GM19193 (cell line): ENCODE results near the gene PDGFA.

ENCODE experiments used
- POLR2A ChIP-seq: IDR thresholded peaks from 4 replicates; pipeline ENCODE4 v1.6.1; 2011; ENCODE audit not compliant: insufficient read depth, insufficient read length; ENCODE audit errors: extremely low read depth

Gene PDGFA

DNA sequence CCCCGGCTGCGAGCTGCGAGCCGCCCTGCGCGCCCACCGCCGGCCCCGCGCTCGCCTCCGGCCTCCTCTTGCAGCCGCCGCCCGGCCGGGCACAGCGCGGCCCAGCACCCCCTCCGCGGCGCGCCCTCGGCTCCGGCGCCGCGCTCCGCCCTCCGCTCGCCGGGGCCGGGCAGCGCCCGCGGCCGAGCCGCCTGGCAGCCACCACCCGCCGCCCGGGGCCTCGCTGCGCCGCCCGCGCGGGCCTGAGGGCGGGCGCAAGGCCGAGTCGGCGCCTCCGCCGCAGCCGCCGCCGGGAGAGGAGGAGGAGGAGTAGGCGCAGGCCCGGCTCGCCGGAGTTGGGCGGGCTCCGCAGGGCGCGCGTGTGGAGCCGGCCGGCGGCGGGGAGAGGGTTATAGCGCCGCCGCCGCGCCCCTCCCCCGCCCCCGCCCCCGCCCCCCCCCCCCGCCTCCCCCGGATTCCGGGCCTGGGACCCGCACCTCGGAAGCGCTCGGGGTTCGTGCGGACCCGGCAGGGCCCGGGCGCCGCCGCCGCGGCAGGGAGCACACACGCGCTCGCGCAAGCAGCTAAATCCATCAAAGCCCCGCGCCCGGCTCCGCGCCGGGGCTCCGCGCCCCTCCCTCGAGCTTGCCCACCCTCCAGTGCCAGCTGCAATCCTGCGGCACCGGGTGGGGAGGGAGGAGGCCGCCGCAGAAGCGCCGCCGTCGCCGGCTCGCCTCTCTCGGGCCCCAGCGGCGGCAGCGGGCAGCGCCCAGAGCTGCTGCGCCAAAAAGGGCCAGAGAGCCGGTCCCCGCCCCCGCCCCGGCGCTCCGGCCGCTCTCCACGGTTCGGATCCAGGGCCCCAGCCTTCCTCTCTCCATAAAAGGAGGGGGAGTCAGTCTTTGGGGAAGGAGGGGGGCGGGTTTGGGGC is at the start of gene PDGFA:
TSS of gene PDGFA (minus strand) at position 363 of the 907 bp plus-strand sequence. CDS start 845 bp downstream, outside the sequence.
- no peak for TF ChIP-seq POLR2A

DNA sequence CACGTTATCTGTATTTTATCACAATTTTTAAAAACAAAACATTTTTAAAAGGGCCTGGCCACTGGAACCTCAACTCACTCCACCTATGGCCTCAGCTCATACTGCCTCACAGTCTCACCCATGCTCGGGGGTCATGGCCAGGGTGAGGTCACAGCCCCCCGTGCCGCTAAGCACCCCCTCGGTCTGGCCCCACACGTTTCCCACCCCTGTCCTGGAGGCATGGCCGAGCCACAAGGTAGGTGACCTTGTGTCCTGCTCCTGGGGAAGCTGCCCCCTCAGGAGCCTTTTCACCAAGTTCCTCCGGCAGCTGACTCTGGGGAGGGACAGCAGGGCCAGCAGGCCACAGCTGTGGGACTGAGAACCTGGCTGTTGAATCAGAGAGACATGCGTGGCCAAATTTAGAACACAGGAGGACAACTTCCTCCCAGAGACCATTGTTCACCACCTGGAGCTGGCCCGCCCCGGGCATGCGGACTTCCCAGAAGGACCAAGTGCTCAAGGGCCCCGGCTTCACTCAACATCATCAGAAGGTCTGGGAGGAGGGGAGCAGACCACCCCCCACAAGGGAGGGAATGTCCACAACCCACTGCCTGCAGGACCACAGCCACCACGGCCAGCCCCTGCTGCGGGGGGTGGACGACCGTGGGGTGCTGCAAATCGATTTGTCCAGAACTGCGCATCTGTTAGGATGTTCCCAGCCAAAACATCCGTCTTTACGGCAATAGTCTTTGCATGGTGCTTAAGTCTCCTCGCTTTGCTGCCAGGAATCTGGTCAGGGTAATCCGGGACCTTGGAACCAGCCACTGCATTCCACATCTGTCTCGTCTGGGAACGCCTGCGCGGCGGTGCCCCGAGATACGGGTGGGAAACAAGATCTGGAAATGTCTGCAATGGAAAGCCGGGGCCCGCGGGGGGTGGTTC is 48.6 kb upstream of the PDGFA start:
- no peak for TF ChIP-seq POLR2A

DNA sequence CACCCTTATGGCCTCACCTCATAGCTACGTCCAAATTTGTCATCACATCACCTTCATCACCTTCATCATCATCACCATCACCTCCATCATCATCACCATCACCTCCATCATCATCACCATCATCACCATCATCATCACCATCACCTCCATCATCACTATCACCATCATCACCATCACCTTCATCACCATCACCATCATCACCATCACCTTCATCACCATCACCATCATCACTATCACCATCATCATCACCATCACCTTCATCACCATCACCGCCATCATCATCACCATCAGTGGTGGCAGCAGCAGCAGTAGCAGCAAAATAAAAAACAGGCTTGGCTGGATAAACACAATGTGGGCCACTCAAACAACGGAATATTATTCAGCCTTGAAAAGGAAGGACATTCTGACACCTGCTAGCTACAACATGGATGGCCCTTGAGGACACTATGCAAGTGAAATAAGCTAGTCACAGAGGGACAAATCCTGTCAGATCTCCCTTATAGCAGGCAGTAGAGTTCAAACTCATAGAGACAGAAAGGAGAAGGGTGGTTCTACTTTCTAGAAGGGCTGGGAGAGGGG is 47.7 kb upstream of the PDGFA start:
- no peak for TF ChIP-seq POLR2A

DNA sequence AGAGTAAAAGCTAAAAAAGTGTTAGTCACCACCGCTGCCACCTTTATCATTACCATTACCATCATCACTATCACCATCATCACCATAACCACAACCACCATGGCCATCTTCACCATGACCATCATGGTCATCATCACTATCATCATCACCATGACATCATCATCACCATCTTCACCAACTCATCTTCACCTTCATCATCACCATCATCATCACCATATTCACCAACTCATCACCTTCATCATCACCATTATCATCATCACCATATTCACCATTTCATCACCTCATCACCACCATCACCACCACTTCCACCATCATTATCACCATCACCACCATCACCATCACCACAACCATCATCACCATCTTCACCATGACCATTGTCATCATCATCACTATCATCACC is 46.5 kb upstream of the PDGFA start:
- no peak for TF ChIP-seq POLR2A

DNA sequence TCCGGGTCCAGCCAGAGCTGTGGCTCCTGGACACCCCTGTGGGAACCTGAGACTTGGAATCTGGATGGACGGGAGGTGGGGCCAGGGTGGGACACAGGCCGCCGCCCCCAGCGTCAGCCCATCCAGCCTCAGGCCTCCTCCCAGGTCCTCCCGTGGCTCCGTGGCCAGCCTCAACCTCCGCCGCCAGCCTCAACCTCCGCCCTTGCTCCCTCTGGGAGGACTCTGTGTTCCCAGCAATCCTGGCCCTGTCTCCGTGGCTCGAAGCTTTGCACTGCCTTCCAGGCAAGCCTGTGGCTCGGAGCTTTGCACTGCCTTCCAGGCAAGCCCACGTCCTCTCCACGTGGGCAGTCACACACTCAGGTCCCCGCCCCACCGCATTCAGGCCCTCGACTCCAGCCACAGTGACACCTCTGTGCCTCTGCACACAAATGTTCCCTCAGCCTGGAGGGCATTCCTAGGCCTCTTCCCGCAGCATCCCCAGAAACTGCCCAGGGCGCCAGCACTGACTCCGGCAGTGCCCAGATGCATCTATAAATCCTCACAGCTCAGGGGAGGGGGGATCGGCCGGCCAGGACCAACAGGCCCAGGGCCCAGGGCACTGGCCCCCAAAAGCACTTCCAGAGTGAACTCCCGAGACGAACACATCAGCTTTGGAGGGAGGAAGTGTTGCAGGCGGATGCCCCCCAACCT is 44.7 kb upstream of the PDGFA start:
- TF ChIP-seq POLR2A: no peak

DNA sequence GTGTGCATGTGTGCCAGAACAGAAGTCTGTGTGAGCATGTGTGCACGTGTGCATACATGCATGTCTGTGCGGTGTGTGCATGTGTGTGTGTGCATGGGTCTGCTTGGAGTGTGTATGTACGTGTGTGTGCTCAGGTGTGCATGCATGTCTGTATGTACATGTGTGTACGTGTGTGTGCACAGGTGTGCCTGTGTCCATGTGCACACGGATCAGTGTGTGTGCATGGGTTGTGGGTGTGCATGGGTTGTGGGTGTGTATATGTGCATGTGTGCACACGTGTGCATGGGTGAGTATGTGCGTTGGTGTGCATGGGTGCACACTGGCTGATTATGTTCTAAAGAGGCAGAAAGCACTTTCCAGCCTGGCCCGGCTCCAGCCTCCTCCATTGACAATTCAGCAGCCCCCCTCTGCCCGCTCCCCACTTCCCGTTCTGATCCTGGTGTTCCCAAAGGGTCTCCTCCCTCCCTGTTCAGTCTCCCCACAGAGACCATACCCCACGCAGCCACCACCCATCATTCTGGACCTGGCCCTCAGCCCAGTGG is 44.1 kb upstream of the PDGFA start:
- no peak for TF ChIP-seq POLR2A

DNA sequence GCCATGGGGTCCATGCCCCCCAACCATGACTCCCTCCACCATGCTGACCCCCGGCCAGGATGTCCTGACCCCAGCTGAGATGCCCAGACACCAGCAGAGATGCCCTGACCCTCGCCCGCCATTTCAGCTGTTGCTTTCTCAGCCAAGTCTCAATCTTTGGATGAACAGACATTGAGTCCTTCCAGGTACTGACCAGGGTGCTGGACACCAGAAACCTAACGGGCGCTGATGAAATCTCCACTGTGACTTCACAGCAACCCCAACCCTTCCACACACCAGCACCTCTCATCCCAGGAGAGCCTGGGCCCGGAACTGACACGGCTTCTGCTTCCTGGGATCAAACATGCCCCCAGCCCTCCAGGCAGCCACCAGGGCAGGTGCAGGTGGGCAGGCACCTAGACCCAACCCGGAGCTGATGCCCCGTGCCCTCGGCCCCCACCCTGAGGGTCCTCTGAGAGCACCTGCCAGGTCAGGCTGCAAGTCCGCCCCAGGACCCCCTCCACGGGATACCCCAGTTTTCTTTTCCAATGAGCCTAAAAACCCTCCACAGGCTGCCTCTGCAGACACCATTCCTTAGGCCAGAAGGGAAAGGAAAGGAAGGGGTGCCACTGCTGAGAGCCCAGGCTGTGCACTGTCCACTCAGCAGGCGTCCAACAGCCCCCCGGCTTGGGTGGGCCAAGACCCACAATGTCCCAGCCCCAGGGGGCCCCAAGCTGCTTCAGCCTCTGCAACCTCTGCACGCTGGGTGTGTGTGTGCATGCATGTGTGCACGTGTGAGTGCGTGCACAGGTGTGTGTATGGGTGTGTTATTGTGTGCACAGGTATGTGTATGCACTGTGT is 43.4 kb upstream of the PDGFA start:
- TF ChIP-seq POLR2A: no peak

DNA sequence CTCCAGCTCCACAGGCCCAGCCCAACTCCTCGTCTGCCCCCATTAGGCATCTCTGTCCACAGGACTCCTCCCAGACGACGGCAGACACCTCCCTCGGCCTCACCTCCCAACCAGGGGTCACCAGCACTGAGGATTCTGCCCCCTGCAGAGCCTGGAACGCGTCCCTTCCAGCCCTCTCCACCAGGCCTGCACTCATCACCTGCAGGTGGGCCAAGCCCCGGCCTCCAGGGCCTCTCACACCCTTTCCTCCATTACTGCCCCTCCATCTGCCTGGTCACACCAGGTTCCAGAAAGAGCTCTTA is 42.7 kb upstream of the PDGFA start:
- TF ChIP-seq POLR2A: no peak

DNA sequence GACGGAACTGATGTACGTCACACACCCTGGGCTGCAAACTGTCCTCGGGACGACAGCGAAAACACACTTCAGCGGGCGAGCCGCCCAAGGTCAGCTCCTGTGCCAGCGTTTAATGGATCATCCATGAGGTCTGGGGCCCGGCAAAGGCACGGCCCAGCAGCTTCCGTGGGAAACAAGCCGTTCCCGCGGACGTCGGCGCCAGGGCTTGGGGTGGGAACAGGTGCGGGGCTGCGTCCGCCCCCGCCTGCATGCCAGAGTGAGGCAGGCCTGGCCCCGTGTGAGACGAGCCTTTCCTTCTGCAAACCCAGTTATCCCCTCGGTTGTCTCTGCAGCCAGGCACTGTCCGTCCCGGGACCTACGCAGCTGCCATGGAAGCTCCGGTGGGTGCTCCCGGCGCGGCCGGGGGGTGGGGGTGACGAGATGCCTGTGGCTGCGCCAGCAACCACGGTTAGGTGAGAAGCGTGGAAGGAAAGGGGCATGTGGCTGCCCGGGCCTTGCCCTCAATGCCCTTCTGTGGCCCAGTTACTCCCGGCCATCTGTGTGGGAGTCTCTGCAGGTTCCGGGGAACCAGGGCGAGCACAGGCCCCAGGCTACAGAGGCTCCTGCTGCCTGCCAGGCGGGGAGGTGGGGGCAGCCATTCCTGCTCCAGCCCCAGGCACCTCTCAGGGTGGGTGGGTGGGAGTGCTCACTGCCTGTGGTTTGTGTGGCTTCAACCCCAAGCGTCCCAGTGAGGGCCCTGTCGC is 42.2 kb upstream of the PDGFA start:
- TF ChIP-seq POLR2A: no peak

DNA sequence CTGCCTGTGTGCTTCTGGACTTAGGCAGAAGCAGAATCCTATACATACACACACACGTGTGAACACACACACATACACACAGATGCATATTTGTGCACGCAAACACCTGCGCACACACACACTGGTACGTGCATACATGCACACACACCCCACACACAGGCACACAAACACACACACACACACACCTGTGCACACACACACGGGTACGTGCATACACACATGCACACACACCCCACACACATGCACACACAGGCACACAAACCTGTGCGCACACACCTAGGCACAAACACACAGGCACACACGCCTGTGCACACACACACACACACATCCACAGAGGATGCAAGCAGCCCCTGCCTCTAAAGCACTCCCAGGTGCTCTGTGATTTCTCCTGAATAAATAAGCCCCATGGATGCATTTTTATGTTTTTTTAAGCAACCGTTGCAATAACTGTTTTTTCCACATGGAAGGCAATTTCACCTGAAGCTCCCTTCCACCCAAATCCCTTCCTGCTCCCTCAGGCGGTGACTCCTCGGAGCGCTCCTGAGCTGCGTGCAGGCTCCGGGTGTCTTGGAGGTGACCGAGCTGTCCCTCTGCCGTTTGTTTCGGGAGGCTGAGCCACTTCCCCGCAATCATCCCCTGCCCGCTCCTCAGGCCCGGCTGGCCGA is 41.5 kb upstream of the PDGFA start:
- TF ChIP-seq POLR2A: no peak

DNA sequence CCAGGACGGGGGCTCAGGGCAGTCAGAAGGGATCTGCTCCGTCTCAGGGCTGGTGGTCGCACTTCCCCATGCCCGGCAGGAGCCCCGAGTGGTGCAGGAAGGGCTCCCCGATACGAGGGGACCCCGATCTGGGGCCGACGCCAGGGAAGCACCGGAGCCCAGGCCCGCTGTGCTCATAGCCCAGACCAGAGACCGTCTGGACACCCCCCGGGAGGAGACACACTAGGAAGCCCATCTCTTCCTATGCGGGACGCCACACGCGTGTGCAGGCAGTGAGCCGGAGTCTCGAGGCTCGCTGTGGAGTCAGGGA is 39.7 kb upstream of the PDGFA start:
- no peak for TF ChIP-seq POLR2A

DNA sequence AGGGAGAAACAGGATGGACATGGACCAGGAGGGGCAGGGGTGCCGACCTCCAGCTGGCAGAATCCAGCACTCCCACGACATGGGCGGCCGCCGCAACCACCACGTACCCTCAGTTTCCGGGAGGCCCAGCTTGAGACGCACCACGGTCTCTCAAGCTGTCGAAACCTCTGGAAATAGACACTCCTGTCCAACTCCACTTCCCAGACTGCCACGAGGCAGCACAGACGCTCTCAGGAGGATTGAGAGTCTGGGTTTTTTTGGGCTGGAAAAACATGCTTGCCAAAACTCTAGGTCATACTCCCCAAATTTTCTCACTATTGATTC is 37.9 kb upstream of the PDGFA start:
- TF ChIP-seq POLR2A: no peak

DNA sequence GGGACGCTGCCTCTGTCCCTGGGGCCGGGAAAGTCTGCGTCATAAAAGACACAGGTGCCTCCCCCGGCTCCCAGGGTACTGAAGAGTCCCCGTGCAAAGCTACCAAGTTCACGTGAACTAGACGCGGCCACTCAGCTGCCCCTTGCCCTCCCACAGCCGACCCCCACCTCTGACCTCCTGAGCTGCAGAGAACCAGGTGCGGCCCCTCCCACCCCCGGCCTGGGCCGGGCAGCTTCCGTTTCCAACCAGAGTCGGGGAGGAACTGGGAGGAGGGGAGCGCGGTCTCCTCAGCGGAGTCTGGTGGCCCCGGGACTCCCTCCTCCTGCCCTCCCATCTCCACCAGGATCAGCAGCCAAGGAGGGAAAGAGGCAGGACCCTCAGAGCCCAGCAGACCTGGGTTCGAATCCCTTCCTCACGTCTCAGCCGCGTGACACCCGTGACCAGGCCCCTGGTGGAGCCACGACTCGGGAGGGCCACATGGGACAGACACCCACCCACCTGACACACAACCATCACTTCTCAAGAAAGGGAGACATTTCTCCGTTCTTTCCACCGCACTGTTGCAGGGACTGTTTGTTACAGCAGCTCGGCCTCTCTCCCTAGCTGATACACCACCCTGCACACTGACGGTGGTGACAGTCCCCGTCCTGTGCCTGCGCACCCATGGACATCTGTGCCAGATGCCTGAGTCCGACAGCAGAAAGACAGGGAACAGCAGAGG is 37.4 kb upstream of the PDGFA start:
- no peak for TF ChIP-seq POLR2A

DNA sequence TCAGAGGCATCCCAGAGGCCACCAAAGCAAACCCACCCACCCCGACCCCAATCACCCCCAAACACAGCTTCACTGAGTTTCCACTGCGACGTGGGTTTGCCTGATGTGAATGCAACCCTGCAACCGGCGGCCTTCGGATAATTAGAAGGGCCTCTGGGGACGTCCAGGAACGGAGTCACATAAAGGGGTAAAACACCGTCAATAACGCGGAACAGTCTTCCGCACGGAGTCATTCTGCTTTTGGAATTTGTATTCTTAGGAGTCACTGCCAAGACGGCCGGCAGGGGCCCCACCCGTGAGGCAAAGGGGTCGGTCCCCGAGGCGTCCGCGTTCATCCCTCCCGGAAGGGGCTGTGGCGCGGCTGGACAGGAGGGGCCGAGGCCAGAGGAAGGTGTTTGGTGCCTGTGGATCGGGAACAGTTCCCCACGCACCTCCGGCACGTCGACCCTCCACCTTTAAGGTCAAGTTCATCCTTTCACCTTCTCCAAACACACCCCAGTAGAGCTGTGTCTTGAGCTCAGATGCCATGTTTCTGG is 36.7 kb upstream of the PDGFA start:
- TF ChIP-seq POLR2A: no peak
